Motor neuron (in vitro differentiated cells): Measurements from ENCODE around the gene RFX2. TPM values are rescaled to one million over a fixed set of nuclear protein-coding genes. Genes with fewer than 3 reads are reported as not detected.
"Not testable (repeated sequence)": the region's sequence is repeated elsewhere in the genome, so short reads cannot be mapped to it uniquely, and the experiment has no call there.

Experiments
- ATAC-seq, 8 experiments: fragments of 200-7000 bp; cut with Tn5 transposase; replicated peaks in 6 of 8; 2 replicates each; pipeline ENCODE4 v1.8.0; 2021; ENCODE audit warnings: mild to moderate bottlenecking in 8 of 8, moderate library complexity in 8 of 8
- H3K27ac ChIP-seq, 2 donors: fragments of 250-450 bp; sonication (Bioruptor Pico); 2 replicates each; pipeline ENCODE4 v1.9.0; 2021; ENCODE audit warnings: antibody characterized with exemption in 2 of 2, mild to moderate bottlenecking in 2 of 2, moderate library complexity in 1 of 2
- H3K4me1 ChIP-seq, 2 donors: fragments of 250-450 bp; sonication (Bioruptor Pico); replicated peaks in 1 of 2; 2 replicates each; pipeline ENCODE4 v1.6.1; 2021; ENCODE audit warnings: antibody characterized with exemption in 2 of 2, mild to moderate bottlenecking in 2 of 2, moderate library complexity in 1 of 2
- H3K4me3 ChIP-seq, 5 donors: fragments of 250-450 bp; sonication (Bioruptor Pico); 2 replicates each; pipeline ENCODE4 v1.9.0; 2021; ENCODE audit warnings: antibody characterized with exemption in 5 of 5, mild to moderate bottlenecking in 5 of 5, moderate library complexity in 4 of 5
- WGBS, 10 experiments: fragments of 450-650 bp; shearing (Covaris generic); methylation state at CpG; one replicate each; pipeline ENCODE4 v1.0.0; 2022; 5-methylcytosine and 5-hydroxymethylcytosine counted together
- in situ Hi-C, 9 experiments: fragments of 400-800 bp; cut with MboI; loops; one replicate each; pipeline ENCODE4 v1.15.0; 2021; ENCODE audit warnings: low sequenced_read_pairs in 9 of 9, low pct_unique_long_range_greater_than_20kb in 2 of 9; ENCODE audit not compliant: unreplicated experiment in 9 of 9
- total RNA-seq, 8 experiments: library from RNA; unstranded; fragments of 300-600 nt; gene quantifications; 2 replicates each; pipeline versions ENCODE4 v1.2.3 to v1.2.4, GENCODE V29; 2022

RFX2 gene
- total RNA-seq, 8 experiments from 2014 or later = 1.4 to 23.2 (median 7.4) TPM

DNA sequence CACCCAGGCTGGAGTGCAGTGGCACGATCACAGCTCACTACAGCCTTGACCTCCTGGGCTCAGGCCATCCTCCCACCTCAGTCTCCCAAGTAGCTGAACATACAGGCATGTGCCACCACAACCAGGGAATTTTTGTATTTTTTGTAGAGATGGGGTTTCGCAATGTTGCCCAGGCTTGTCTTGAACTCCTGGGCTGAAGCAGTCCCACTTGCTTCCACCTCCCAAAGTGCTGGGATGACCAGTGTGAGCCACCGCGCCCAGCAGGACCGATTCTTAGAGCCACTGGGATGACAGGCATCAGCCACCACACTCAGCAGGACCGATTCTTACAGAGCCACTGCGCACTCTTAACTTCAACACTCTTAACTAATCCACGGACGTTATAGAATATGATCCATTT is 77.5 kb downstream of the RFX2 start:
- no peak for ATAC-seq
- Histone ChIP-seq H3K4me1 (no peaks in the 10 kb centered on the region), H3K4me3 (no peak overlapping the region), H3K27ac (no peak overlapping the region)
- WGBS, 10 experiments = 80 to 100% (median 94%) methylated on average over 1 to 8 of the region's 9 CpGs; no CpG with 5 or more reads in 1 of the 10 experiments
- in situ Hi-C loops = loop anchor here in 2 of 9 experiments (25.0 kb wide), 1 partner anchor 829 kb away; no protein-coding TSS in a partner anchor

DNA sequence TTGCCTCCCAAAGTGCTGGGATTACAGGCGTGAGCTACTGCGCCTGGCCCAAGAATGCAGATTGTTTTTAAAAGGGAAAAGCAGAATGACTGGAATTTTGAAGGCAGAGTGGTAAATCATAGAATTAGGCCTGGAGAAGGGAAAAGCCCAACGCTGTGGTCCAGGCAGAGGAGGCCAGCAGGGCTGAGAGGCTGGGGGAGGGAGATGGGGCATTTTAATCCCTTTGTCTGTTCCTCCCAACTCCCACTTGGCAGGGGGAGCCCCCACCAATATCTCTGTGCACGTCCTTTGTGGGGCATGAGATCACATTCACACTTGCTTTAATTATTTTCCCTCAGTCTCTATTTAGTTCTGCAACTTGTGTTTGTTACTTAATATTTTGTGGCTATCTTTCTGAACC is 77.9 kb downstream of the RFX2 start:
- in situ Hi-C loops = loop anchor here in 2 of 9 experiments (25.0 kb wide), 1 partner anchor 830 kb away; no protein-coding TSS in a partner anchor
- Histone ChIP-seq H3K4me3 (no peak overlapping the region), H3K4me1 (no peaks in the 10 kb centered on the region), H3K27ac (no peak overlapping the region)
- WGBS, 10 experiments = 33 to 100% (median 65%) methylated on average over 1 to 2 of the region's 4 CpGs; no CpG with 5 or more reads in 2 of the 10 experiments
- no peak for ATAC-seq

DNA sequence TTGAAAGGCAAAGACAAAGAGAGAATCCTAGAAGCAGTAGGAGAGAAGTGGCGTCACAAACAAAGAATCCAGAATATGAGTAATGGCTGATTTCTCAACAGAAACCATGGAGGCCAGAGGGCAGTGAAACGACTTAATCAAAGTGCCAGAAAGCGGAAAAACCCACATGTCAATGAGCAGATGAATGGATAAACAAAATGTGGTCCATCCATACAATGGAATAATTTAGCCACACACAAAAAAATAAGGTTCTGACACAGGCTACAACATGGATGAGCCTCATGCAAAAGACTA is 80.1 kb downstream of the RFX2 start:
- in situ Hi-C loops = loop anchor here in 2 of 9 experiments (25.0 kb wide), 1 partner anchor 832 kb away; no protein-coding TSS in a partner anchor
- WGBS, 10 experiments = 14 to 63% (median 38%) methylated on average over 1 to 3 of the region's 3 CpGs
- no peak overlapping the region for H3K4me3 ChIP-seq
- ATAC-seq = peak in 3 of 8 experiments; percentile 28 to 68 (median 53)
- H3K27ac ChIP-seq = no peak overlapping the region
- no peaks in the 10 kb centered on the region for H3K4me1 ChIP-seq

DNA sequence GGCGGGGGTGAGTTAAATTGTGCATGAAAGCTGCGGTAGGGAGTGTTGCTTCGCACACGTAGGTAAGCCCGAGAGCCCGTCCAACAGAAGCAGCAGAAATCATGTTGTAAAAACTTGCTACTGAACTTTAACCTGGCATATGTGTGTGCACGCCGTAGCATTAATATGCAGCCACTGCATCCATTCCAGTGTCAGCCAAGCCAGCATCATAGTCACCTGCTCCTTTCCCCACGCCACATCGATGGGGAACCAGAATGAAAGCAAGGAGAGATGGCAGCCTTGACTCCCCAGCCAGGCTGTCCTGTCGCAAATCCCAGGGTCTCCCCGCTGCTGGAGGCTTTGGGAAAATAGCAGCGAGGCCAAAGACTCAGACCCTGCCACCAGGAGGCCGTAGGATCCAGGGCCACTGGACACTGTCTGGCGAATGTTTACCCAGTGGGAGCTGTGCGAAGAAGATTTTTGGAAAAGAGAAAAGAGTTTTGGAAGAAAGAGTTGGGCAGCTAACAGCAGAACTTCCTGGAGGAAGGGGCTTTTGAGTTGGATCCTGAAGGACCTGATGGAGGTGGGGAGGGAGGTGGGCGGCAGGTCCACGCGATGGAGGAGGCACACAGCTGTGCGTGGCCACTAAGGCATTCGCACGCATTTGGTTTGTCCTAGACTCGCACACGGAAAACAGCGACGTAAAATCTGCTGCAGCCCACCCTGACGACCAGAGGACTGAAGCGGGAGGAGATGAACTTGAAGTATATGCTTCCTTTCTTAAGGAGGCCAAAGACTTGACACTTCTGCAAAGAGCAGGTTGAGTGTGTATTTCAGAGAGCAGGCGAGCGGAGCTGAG is 83.7 kb downstream of the RFX2 start:
- H3K27ac ChIP-seq = no peak overlapping the region
- peaks cover 0 to 16% of the 10 kb centered on the region in 2 donors for H3K4me1 ChIP-seq
- H3K4me3 ChIP-seq = no peak overlapping the region
- ATAC-seq = no peak
- in situ Hi-C loops = loop anchor here in 2 of 9 experiments (25.0 kb wide), 1 partner anchor 836 kb away; no protein-coding TSS in a partner anchor
- WGBS, 10 experiments = 71 to 96% (median 93%) methylated on average over 1 to 21 of the region's 30 CpGs

DNA sequence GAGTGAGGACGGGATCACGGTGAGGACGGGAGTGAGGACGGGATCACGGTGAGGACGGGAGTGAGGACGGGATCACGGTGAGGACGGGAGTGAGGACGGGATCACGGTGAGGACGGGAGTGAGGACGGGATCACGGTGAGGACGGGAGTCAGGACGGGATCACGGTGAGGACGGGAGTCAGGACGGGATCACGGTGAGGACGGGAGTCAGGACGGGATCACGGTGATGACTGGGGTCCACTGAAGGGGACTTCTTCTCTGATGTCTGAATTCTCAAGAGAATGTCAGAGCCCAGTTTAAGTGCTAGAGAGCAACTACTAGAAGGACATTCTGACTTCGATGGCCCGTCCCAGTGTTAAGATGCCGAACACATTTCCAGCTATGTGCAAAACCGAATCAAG is 85.5 kb downstream of the RFX2 start:
- WGBS, 10 experiments = 73 to 100% (median 96%) methylated on average over 3 to 14 of the region's 27 CpGs; no CpG with 5 or more reads in 2 of the 10 experiments
- not testable (repeated sequence) for ATAC-seq

DNA sequence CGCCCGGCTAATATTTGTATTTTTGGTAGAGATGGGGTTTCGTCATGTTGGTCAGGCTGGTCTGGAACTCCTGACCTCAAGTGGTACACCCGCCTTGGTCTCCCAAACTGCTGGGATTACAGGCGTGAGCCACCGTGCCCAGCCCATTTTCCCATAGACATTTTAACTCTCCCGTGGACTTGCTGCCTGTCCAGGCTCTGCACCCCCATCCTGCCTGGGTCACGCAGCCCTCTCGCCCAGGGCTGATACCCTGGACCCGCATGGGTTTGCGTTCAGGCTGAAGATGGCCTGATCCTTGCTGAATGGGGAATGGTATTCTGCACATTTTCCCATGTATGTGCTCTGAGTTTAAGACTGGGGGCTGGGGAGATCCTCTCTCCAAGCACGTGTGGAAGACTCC is 86.4 kb downstream of the RFX2 start:
- in situ Hi-C loops = loop anchor here in 1 of 9 experiments (25.0 kb wide), 1 partner anchor 212 kb away; the partner anchor contains the start of gene NRTN
- no peak for ATAC-seq
- 80 to 100% (median 97%) methylated on average over 1 to 7 of the region's 12 CpGs; no CpG with 5 or more reads in 6 of the 10 experiments for WGBS, 10 experiments

More for the DNA sequence above, 85.5 kb downstream of the RFX2 start:
- in situ Hi-C loops = loop anchor here in 3 of 9 experiments (25.0 kb wide), 2 partner anchors 212 to 838 kb away; partner anchors contain the start of gene NRTN (in 1 of the 3)
- H3K27ac ChIP-seq, H3K4me3 ChIP-seq: not testable (repeated sequence)
- peaks cover 0 to 16% of the 10 kb centered on the region in 2 donors for H3K4me1 ChIP-seq

DNA sequence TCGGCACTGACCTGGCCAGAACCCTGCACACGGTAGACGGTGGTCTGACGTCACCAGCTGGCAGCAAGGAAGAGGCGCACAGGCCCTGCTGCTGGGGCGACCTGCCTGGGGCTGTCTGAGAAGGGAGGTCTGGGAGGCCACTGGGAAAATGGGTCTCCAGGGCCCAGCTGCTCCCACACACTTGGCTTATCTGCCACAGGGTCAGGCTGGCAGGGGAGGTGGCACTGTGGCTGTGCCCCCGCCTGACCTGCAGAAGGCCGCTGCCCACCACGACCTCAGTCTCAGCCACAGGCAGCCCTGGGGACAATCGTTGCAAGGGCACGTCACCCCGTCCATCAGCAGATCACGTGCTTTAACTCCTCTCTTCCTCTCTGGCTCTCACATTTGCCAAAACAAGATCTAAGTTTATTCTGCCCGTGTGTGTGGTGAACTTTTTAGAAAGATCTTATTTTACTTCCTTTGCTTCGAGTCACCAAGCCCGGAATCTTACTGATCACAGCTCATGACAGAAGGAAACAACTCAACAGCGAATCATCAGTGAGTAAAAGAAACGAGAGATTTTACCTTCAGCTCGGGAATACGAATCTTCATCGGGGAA is 87.1 kb downstream of the RFX2 start:
- H3K27ac ChIP-seq = no peak overlapping the region
- no peak overlapping the region for H3K4me3 ChIP-seq
- WGBS, 10 experiments = 18 to 90% (median 75%) methylated on average over 1 to 10 of the region's 21 CpGs
- in situ Hi-C loops = loop anchor here in 1 of 9 experiments (25.0 kb wide), 1 partner anchor 211 kb away; the partner anchor contains the start of gene NRTN
- H3K4me1 ChIP-seq = peaks cover 0 to 16% of the 10 kb centered on the region in 2 donors
- ATAC-seq = peak in 4 of 8 experiments; percentile 4 to 47 (median 41)

More for the DNA sequence above, 86.4 kb downstream of the RFX2 start:
- H3K4me3 ChIP-seq = no peak overlapping the region
- H3K27ac ChIP-seq = no peak overlapping the region
- peaks cover 0 to 16% of the 10 kb centered on the region in 2 donors for H3K4me1 ChIP-seq

DNA sequence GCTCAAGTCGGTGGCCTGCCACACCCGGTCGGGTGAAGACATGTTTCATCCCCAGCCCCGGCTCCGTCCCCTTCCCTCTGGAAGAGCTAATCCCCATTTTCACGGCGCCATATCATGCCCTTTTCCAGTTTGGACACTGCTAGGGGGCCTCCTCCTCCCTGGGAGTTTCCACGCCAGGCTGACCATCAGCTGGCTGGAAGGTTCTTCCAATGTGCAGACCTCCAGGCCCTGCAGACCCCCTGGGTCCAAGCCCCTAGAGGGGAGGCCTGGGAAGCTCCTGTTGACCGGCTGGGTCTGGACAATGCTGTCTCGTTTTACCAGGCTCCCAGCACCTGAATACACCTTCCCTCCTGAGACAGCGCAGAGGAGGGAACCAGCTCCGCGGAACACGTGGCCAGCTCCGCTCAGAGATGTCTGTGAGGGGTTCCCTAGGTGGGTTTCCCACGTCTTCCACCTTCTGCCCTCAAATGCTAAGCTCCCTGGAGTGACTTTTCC is 87.7 kb downstream of the RFX2 start:
- peak in 7 of 8 experiments; percentile 14 to 63 (median 52) for ATAC-seq
- H3K27ac ChIP-seq = no peak overlapping the region
- 30 to 90% (median 39%) methylated on average over 2 to 3 of the region's 16 CpGs; no CpG with 5 or more reads in 7 of the 10 experiments for WGBS, 10 experiments
- in situ Hi-C loops = loop anchor here in 1 of 9 experiments (25.0 kb wide), 1 partner anchor 210 kb away; the partner anchor contains the start of gene NRTN
- peaks cover 0 to 16% of the 10 kb centered on the region in 2 donors for H3K4me1 ChIP-seq
- H3K4me3 ChIP-seq = no peak overlapping the region

DNA sequence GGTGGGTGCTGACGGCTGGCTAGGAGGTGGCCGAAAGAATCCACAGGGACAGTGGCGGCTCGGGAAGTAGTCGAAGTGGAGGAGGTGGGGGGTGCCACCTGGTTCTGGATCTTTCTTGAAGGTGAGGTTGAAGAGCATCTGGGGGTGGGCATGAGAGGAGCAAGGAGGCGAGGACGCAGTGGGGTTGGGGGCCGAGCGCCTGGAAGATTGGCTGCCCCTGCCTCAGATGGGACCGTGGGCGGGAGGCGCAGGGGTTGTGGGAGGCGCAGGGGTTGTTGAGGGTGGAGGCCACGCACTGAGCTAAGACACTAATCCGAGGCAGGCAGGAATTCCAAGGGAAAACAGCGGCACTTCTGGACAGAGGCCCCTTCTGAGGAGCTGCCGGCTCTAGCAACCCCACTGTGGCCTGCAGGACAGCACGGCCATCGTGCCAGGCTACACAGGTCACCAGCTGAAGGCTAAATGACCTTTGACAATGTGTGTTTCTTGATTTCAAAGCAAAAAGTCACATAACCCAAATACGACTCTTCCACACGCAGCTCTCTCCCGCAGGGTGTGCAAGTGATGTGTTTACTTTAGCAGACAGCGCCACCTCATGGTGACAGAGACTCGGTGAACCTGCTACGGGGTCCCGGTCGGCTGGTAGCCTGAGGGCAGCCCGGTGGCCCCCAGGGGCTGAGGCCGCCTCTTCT is 88.3 kb downstream of the RFX2 start:
- peaks cover 0 to 16% of the 10 kb centered on the region in 2 donors for H3K4me1 ChIP-seq
- in situ Hi-C loops = loop anchor here in 1 of 9 experiments (25.0 kb wide), 1 partner anchor 210 kb away; the partner anchor contains the start of gene NRTN
- ATAC-seq = peak; percentile 82 to 100 (median 95)
- WGBS, 10 experiments = 25 to 100% (median 72%) methylated on average over 2 to 5 of the region's 29 CpGs; no CpG with 5 or more reads in 5 of the 10 experiments
- H3K27ac ChIP-seq = no peak overlapping the region
- H3K4me3 ChIP-seq = no peak overlapping the region

DNA sequence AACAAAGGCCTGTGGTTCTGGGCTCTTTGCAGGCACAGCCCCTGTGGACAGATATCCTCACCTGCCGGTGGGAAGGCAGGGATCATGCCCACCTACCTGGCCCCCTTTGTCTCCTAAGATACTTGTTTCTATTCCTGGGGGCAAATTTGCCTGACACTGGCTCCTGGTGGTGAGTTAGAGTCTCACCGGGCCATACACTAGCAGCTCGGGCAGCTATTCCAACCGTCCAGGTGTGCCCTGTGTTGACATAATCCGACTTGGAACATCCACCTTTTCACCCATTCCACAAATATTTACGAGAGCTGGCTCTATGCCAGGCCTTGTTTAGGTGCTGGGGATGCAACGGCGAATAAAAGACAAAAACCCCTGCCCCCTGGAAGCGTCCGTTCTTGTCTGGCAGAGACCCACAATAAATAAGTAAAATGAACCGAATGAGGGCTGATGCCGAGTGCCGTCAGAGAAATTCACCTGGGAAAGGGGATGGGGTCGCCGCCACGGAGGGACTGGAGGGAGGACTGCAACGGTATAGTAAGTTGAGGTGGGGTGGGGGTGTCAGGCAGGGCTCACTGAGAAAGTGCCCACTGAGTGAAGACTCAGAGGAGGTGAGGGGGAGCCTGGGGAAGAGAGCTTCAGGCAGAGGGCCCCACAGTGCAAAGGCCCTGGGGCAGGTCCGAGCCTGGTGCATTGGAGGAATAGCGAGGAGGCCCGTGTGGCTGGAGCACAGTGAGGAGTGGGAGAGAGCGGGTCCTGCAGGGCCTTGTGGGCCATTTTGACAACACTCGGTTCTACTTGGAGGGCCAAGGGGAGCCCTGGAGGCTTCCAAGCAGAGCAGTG is 89.1 kb downstream of the RFX2 start:
- in situ Hi-C loops = loop anchor here in 1 of 9 experiments (25.0 kb wide), 1 partner anchor 209 kb away; the partner anchor contains the start of gene NRTN
- no peak for ATAC-seq
- 78 to 92% (median 89%) methylated on average over 2 to 19 of the region's 22 CpGs; no CpG with 5 or more reads in 3 of the 10 experiments for WGBS, 10 experiments

DNA sequence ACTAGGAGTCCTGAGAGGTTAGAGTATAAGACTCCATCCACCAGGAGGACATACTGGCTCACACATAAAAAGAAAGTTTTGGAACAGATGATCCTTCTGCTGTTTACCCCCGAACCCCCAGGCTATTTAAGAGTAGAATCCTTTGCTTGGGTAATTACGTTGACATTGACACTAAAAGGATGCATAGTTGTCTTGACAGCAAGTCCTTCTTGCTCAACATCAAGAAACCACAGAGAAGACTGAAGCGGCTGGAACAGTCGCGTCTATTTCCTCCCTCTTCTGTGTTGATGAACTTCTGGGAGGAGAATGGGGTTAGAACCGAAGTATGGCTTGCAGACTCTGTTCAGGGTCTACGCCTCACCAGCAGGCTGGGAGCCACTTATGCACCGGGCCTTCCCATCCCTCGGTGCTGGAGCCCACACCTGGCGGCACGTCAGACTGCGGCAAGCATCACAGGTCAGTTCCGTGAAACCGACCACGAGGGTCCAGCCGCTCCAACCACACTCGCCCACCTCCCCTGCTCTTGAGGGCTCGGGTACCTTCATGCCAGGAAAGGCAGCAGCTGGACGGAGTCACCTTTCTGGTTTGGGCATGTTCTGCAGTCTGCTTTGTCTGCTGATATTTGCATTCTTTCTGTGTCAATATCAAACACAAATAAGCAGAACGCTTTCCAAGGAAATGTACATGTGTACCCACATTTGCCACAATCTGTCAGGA is 90.0 kb downstream of the RFX2 start:
- no peak overlapping the region for H3K4me3 ChIP-seq
- in situ Hi-C loops = loop anchor here in 1 of 9 experiments (25.0 kb wide), 1 partner anchor 208 kb away; the partner anchor contains the start of gene NRTN
- peak in 1 of 8 experiments; percentile 60 for ATAC-seq
- 38 to 100% (median 96%) methylated on average over 1 to 15 of the region's 20 CpGs; no CpG with 5 or more reads in 2 of the 10 experiments for WGBS, 10 experiments
- peaks cover 0 to 16% of the 10 kb centered on the region in 2 donors for H3K4me1 ChIP-seq
- H3K27ac ChIP-seq = no peak overlapping the region

More for the DNA sequence above, 89.1 kb downstream of the RFX2 start:
- peaks cover 0 to 16% of the 10 kb centered on the region in 2 donors for H3K4me1 ChIP-seq
- H3K4me3 ChIP-seq = no peak overlapping the region
- H3K27ac ChIP-seq = no peak overlapping the region
